MCF 10A (cell line): ENCODE data around the gene PTRH2. TPM values are rescaled to one million over a fixed set of nuclear protein-coding genes. Genes with fewer than 3 reads are reported as not detected.

Experiments
- BruUV-seq: library from RNA; stranded (reverse); fragments of 400-500 nt; replicated peaks from 2 replicates; lab custom pipeline; 2021; lab: Mats Ljungman, UMichigan
- CTCF ChIA-PET: fragments of 300-600 bp; sonication (Branson Sonifier 250); formaldehyde crosslinking; extraction: SDS; loops from one replicate; lab custom pipeline; 2021; ENCODE audit warnings: antibody characterized with exemption, inconsistent platforms; lab: Yijun Ruan, JAX
- POLR2A ChIA-PET: fragments of 300-600, 350-650 bp; sonication (Branson Sonifier 250); formaldehyde crosslinking; extraction: SDS; loops from one replicate; lab custom pipeline; 2020; ENCODE audit warnings: antibody characterized with exemption, inconsistent platforms; lab: Yijun Ruan, JAX
- DNase-seq: peaks from one replicate; pipeline ENCODE4 v3.0.0-alpha.2; 2018; ENCODE audit not compliant: unreplicated experiment
- H3K27ac Mint-ChIP-seq: one replicate; pipeline ENCODE4 v1.8.0; 2022; ENCODE audit warnings: mild to moderate bottlenecking, low read depth, mixed read lengths; ENCODE audit not compliant: unreplicated experiment
- H3K27me3 Mint-ChIP-seq: one replicate; pipeline ENCODE4 v1.8.0; 2022; ENCODE audit warnings: mixed read lengths; ENCODE audit not compliant: insufficient read depth, unreplicated experiment
- H3K36me3 Mint-ChIP-seq: one replicate; pipeline ENCODE4 v1.8.0; 2022; ENCODE audit warnings: mild to moderate bottlenecking, moderate library complexity, mixed read lengths; ENCODE audit not compliant: insufficient read depth, unreplicated experiment
- H3K4me1 Mint-ChIP-seq: one replicate; pipeline ENCODE4 v1.8.0; 2022; ENCODE audit warnings: mixed read lengths; ENCODE audit not compliant: insufficient read depth, unreplicated experiment
- H3K4me3 Mint-ChIP-seq: one replicate; pipeline ENCODE4 v1.8.0; 2022; ENCODE audit warnings: mild to moderate bottlenecking, moderate library complexity, mixed read lengths; ENCODE audit not compliant: unreplicated experiment
- H3K9me3 Mint-ChIP-seq: one replicate; pipeline ENCODE4 v1.8.0; 2022; ENCODE audit warnings: mixed read lengths; ENCODE audit not compliant: unreplicated experiment
- CTCF ChIP-seq: fragments of 200-600 bp; IDR thresholded peaks from one replicate; pipeline ENCODE4 v1.8.0; 2022; ENCODE audit warnings: antibody characterized with exemption, mild to moderate bottlenecking; ENCODE audit not compliant: unreplicated experiment
- intact Hi-C: fragments of 100-400 bp; cut with micrococcal nuclease; formaldehyde crosslinking; loops from 2 replicates; pipeline ENCODE4 v1.14.1; 2022
- total RNA-seq: library from RNA; stranded (reverse); gene quantifications from 2 replicates; pipeline ENCODE4 v1.2.3, GENCODE V29; 2022

The PTRH2 gene
- total RNA-seq, 1 experiment from 2014 or later = 51.7 TPM

GRCh38 chr17:59702304-59702703 is 4.9 kb downstream of the PTRH2 start:
- Mint-ChIP-seq H3K27me3 (no peaks in the 10 kb centered on the region), H3K36me3 (peaks cover 76% of the 10 kb centered on the region), H3K9me3 (no peaks in the 10 kb centered on the region), H3K4me3 (no peak overlapping the region), H3K27ac (no peak overlapping the region), H3K4me1 (peaks cover 55% of the 10 kb centered on the region)
- BruUV-seq = no TSS peak
- ChIA-PET POLR2A (interaction anchor here (0.6 to 1.8 kb wide), 6 partner anchors 8 to 83 kb away, joined by 3 to 6 read pairs (median 4); partner anchors contain the start of gene CLTC), CTCF (interaction anchor here (1.7 kb wide), 1 partner anchor 137 kb away, joined by 3 read pairs; no protein-coding TSS in a partner anchor)
- DNase-seq = no peak
- intact Hi-C loops = no loop called here
- TF ChIP-seq CTCF = no peak

GRCh38 chr17:59699786-59700185 is 7.4 kb downstream of the PTRH2 start:
- ChIA-PET POLR2A (interaction anchor here (0.9 to 1.6 kb wide), 2 partner anchors 11 to 14 kb away, joined by 5 read pairs; no protein-coding TSS in a partner anchor), CTCF (no interaction called here)
- DNase-seq = no peak
- no peak overlapping the region for H3K27ac Mint-ChIP-seq
- no peaks in the 10 kb centered on the region for H3K27me3 Mint-ChIP-seq
- intact Hi-C loops = no loop called here
- BruUV-seq = no TSS peak
- no peak overlapping the region for H3K4me3 Mint-ChIP-seq
- no peak for TF ChIP-seq CTCF
- H3K9me3 Mint-ChIP-seq = no peaks in the 10 kb centered on the region
- peaks cover 49% of the 10 kb centered on the region for H3K4me1 Mint-ChIP-seq
- peaks cover 90% of the 10 kb centered on the region for H3K36me3 Mint-ChIP-seq

GRCh38 chr17:59699218-59699617 is 8.0 kb downstream of the PTRH2 start:
- TF ChIP-seq CTCF = no peak

GRCh38 chr17:59698143-59698542 is 9.1 kb downstream of the PTRH2 start:
- Mint-ChIP-seq H3K27me3 (no peaks in the 10 kb centered on the region), H3K9me3 (no peaks in the 10 kb centered on the region), H3K4me1 (peaks cover 45% of the 10 kb centered on the region), H3K4me3 (no peak overlapping the region), H3K27ac (no peak overlapping the region), H3K36me3 (peaks cover 94% of the 10 kb centered on the region)
- ChIA-PET CTCF (no interaction called here), POLR2A (interaction anchor here (1.6 to 2.5 kb wide), 2 partner anchors 9 to 10 kb away, joined by 5 to 11 read pairs; partner anchors contain the start of genes PTRH2 and VMP1)
- no TSS peak for BruUV-seq
- intact Hi-C loops = no loop called here
- no peak for DNase-seq
- no peak for TF ChIP-seq CTCF

More at GRCh38 chr17:59699218-59699617, 8.0 kb downstream of the PTRH2 start:
- Mint-ChIP-seq H3K36me3 (peaks cover 94% of the 10 kb centered on the region), H3K4me1 (peaks cover 49% of the 10 kb centered on the region), H3K27ac (no peak overlapping the region), H3K9me3 (no peaks in the 10 kb centered on the region), H3K27me3 (no peaks in the 10 kb centered on the region), H3K4me3 (no peak overlapping the region)
- intact Hi-C loops = no loop called here
- CTCF ChIA-PET = no interaction called here
- no TSS peak for BruUV-seq
- POLR2A ChIA-PET = interaction anchor here (0.8 to 1.6 kb wide), 4 partner anchors 9 to 80 kb away, joined by 3 to 7 read pairs (median 5); partner anchors contain the start of genes PTRH2 and VMP1
- DNase-seq = no peak
